A549 (cell line): Measurements from ENCODE around the gene PHF21B. TPM values are rescaled to one million over a fixed set of nuclear protein-coding genes. Genes with fewer than 3 reads are reported as not detected.

Experiments
- ATAC-seq, 2 experiments: fragments of 200-7000 bp in 1 of 2; fragments of >200 bp in 1 of 2; cut with Nextera tagmentation in 1 of 2; cut with Tn5 transposase in 1 of 2; 3 replicates each; pipeline versions ENCODE4 v1.8.0 to v1.9.1; 2018 to 2020; ENCODE audit warnings: mild to moderate bottlenecking in 1 of 2, moderate library complexity in 1 of 2
- CTCF ChIA-PET: fragments of 300-600 bp; sonication (Branson Sonifier 250); formaldehyde crosslinking; extraction: SDS; loops from one replicate; lab custom pipeline; 2021; ENCODE audit warnings: antibody characterized with exemption, inconsistent platforms; lab: Yijun Ruan, JAX
- POLR2A ChIA-PET: fragments of 350-600 bp; formaldehyde crosslinking; extraction: SDS; loops from one replicate; lab custom pipeline; 2021; ENCODE audit warnings: antibody characterized with exemption, inconsistent platforms; lab: Yijun Ruan, JAX
- DNase-seq, 2 experiments: peaks; one replicate each; pipeline versions ENCODE4 v3.0.0 to v3.0.0-alpha.2; 2011 to 2016; ENCODE audit warnings: low read depth in 1 of 2, low spot score in 1 of 2
- FAIRE-seq: peaks from 2 replicates; lab custom pipeline; 2011; peaks lifted over from hg19 to GRCh38; lab: Jason Lieb, UNC
- H3K27ac ChIP-seq, 2 experiments: fragments of >200 bp; sonication (Bioruptor Twin); formaldehyde crosslinking; 3 replicates each; pipeline ENCODE4 v1.5.1; 2016 to 2017
- H3K4me1 ChIP-seq: fragments of >200 bp; sonication (Bioruptor Twin); formaldehyde crosslinking; 3 replicates; pipeline ENCODE4 v1.6.1; 2016
- H3K4me2 ChIP-seq: fragments of >200 bp; sonication (Bioruptor Twin); formaldehyde crosslinking; 3 replicates; pipeline ENCODE4 v1.6.1; 2016
- H3K4me3 ChIP-seq: fragments of >200 bp; sonication (Bioruptor Twin); formaldehyde crosslinking; 3 replicates; pipeline ENCODE4 v1.5.1; 2016
- H3K9me3 ChIP-seq: fragments of >200 bp; sonication (Bioruptor Twin); formaldehyde crosslinking; 3 replicates; pipeline ENCODE4 v1.6.1; 2016
- CBX8 ChIP-seq: fragments of 200-600 bp; sonication (generic); IDR thresholded peaks from 2 replicates; pipeline ENCODE4 v1.6.1; 2016
- CEBPB ChIP-seq, 2 experiments: fragments of >200 bp in 1 of 2; sonication (Bioruptor Twin) in 1 of 2; formaldehyde crosslinking in 1 of 2; IDR thresholded peaks; 2 replicates each; pipeline ENCODE4 v1.6.1; 2012 to 2016
- EHF ChIP-seq: fragments of 250-450 bp; sonication (Bioruptor Pico); IDR thresholded peaks from 2 replicates; pipeline ENCODE4 v1.5.0; 2020; ENCODE audit warnings: mild to moderate bottlenecking
- ESRRA ChIP-seq: fragments of 150-350 bp; IDR thresholded peaks from 2 replicates; pipeline ENCODE4 v1.6.1; 2014; ENCODE audit warnings: mild to moderate bottlenecking, low read length, borderline replicate concordance
- FOXS1 ChIP-seq: fragments of 250-450 bp; sonication (Bioruptor Pico); IDR thresholded peaks from 2 replicates; pipeline ENCODE4 v1.5.0; 2020; ENCODE audit warnings: mild to moderate bottlenecking, moderate library complexity
- HDAC2 ChIP-seq: fragments of 200-600 bp; sonication (generic); IDR thresholded peaks from 2 replicates; pipeline ENCODE4 v1.6.1; 2016
- HEYL ChIP-seq: fragments of 250-450 bp; sonication (Bioruptor Pico); IDR thresholded peaks from 2 replicates; pipeline ENCODE4 v1.8.0; 2021; ENCODE audit warnings: mild to moderate bottlenecking, moderate library complexity
- HOXB5 ChIP-seq: fragments of 250-450 bp; sonication (Bioruptor Pico); IDR thresholded peaks from 2 replicates; pipeline ENCODE4 v1.5.0; 2020; ENCODE audit warnings: mild to moderate bottlenecking, moderate library complexity
- MAFK ChIP-seq: fragments of 450-650 bp; IDR thresholded peaks from 2 replicates; pipeline ENCODE4 v1.6.1; 2014; ENCODE audit not compliant: partially characterized antibody
- MAX ChIP-seq: IDR thresholded peaks from 2 replicates; pipeline ENCODE4 v1.6.1; 2012
- NFE2L2 ChIP-seq: fragments of 150-350 bp; conservative IDR thresholded peaks from 2 replicates; pipeline ENCODE4 v1.6.1; 2014; ENCODE audit warnings: low read length
- NPAS2 ChIP-seq: fragments of 250-450 bp; sonication (Bioruptor Pico); IDR thresholded peaks from 2 replicates; pipeline ENCODE4 v1.8.0; 2022; ENCODE audit warnings: mild to moderate bottlenecking, moderate library complexity, borderline replicate concordance
- PHF8 ChIP-seq: fragments of 200-600 bp; sonication (generic); IDR thresholded peaks from 2 replicates; pipeline ENCODE4 v1.6.1; 2016; ENCODE audit warnings: low read depth, mild to moderate bottlenecking, antibody characterized with exemption, moderate library complexity, borderline replicate concordance
- POLR2AphosphoS2 ChIP-seq: conservative IDR thresholded peaks from 2 replicates; pipeline ENCODE4 v1.6.1; 2012; ENCODE audit warnings: low read length, improper control_type of control experiment, inconsistent platforms
- RARB ChIP-seq: fragments of 250-450 bp; sonication (Bioruptor Pico); IDR thresholded peaks from 2 replicates; pipeline ENCODE4 v1.8.0; 2021; ENCODE audit warnings: mild to moderate bottlenecking, moderate library complexity
- RCOR1 ChIP-seq: fragments of 150-350 bp; IDR thresholded peaks from 2 replicates; pipeline ENCODE4 v1.6.1; 2014; ENCODE audit warnings: antibody characterized with exemption, low read length, low read depth
- RNF2 ChIP-seq: fragments of 200-600 bp; sonication (generic); IDR thresholded peaks from 2 replicates; pipeline ENCODE4 v1.6.1; 2016; ENCODE audit warnings: low read depth, mild to moderate bottlenecking, antibody characterized with exemption, moderate library complexity, borderline replicate concordance
- SMC3 ChIP-seq: fragments of >200 bp; sonication (Bioruptor Twin); formaldehyde crosslinking; IDR thresholded peaks from 3 replicates; pipeline ENCODE4 v1.6.1; 2018; ENCODE audit warnings: inconsistent platforms
- TFCP2L1 ChIP-seq: fragments of 250-450 bp; sonication (Bioruptor Pico); IDR thresholded peaks from 2 replicates; pipeline ENCODE4 v1.5.0; 2021; ENCODE audit warnings: mild to moderate bottlenecking
- TP53 ChIP-seq: fragments of 250-450 bp; sonication (Bioruptor Pico); IDR thresholded peaks from 2 replicates; pipeline ENCODE4 v1.5.0; 2021; ENCODE audit warnings: mild to moderate bottlenecking, moderate library complexity
- ZC3H11A ChIP-seq: fragments of 450-650 bp; IDR thresholded peaks from 2 replicates; pipeline ENCODE4 v1.6.1; 2014; ENCODE audit warnings: antibody characterized with exemption, mild to moderate bottlenecking
- ZFP36 ChIP-seq: fragments of 450-650 bp; IDR thresholded peaks from 2 replicates; pipeline ENCODE4 v1.6.1; 2014; ENCODE audit warnings: borderline replicate concordance; ENCODE audit not compliant: partially characterized antibody
- ZSCAN20 ChIP-seq: fragments of 250-450 bp; sonication (Bioruptor Pico); IDR thresholded peaks from 2 replicates; pipeline ENCODE4 v1.8.0; 2022; ENCODE audit warnings: mild to moderate bottlenecking, moderate library complexity
- WGBS: methylation state at CpG from one replicate; pipeline ENCODE4 v1.1.6; 2017; ENCODE audit errors: missing lambda C conversion rate; 5-methylcytosine and 5-hydroxymethylcytosine counted together
- polyA plus RNA-seq, 4 experiments: library from polyadenylated mRNA; depleted of rRNA in 3 of 4; stranded (reverse); fragments of >200 nt; fragmentation: RNase III in 1 of 4; extraction: RNeasy Plus Mini Kit Qiagen cat#74134 plus additional on column Dnase treatment in 1 of 4; gene quantifications; 2 replicates in 3 of 4; 3 replicates in 1 of 4; pipeline ENCODE4 v1.2.3, GENCODE V29; 2011 to 2017
- TF ChIP-seq, protein P1 (sequence below): fragments of >200 bp; sonication (Bioruptor Twin); formaldehyde crosslinking; IDR thresholded peaks from 3 replicates; pipeline ENCODE4 v1.6.1; 2016
- TF ChIP-seq, protein P2 (sequence below): fragments of 150-350 bp; IDR thresholded peaks from 2 replicates; pipeline ENCODE4 v1.6.1; 2014; ENCODE audit warnings: low read depth, mild to moderate bottlenecking, low read length
- TF ChIP-seq, protein P3 (sequence below): fragments of 450-650 bp; IDR thresholded peaks from 2 replicates; pipeline ENCODE4 v1.6.1; 2014; ENCODE audit warnings: antibody characterized with exemption

The PHF21B gene
- polyA plus RNA-seq, 2 of the 4 experiments (the other 2 are of a cell fraction): 0.50 to 0.70 TPM

GRCh38 chr22:44951510-44951816 is 58.3 kb downstream of the PHF21B start (continued):
- TF ChIP-seq, protein P1, sequence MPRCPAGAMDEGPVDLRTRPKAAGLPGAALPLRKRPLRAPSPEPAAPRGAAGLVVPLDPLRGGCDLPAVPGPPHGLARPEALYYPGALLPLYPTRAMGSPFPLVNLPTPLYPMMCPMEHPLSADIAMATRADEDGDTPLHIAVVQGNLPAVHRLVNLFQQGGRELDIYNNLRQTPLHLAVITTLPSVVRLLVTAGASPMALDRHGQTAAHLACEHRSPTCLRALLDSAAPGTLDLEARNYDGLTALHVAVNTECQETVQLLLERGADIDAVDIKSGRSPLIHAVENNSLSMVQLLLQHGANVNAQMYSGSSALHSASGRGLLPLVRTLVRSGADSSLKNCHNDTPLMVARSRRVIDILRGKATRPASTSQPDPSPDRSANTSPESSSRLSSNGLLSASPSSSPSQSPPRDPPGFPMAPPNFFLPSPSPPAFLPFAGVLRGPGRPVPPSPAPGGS: no peak
- TF ChIP-seq FOXS1 (no peak), HOXB5 (CRISPR knock-in tag) (no peak), HDAC2 (no peak), TFCP2L1 (CRISPR knock-in tag) (no peak)
- TF ChIP-seq, all 56 proteins: peak for 0

DNA sequence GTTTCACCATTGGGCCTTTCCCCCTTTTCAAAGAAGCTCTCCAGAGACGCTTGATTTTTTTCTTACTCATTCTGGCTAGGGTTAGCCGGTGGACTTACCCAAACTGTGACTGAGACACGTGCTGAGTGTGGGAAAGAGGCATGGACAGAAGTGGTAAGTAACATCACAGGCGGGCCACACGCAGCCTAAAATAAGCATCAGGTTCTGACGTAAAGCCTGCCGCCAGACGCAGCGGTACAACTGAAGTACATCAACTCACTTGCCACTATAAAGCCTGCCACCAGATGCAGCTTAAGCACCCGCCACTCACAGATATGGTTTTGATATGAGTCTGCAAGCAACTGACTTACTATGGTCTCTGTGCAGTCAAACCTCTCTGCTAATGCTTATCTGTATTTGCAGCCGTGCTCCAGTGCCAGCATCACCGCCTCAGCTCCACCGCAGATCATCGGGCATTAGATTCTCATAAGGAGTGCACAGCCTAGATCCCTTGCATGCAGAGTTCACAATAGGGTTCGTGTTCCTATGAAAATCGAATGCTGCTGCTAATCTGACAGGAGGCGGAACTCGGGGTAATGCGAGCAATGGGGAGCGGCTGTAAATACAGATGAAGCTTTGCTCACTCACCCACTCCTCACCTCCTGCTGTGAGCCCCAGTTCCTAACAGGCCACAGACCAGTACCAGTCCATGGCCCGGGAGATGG is 58.8 kb downstream of the PHF21B start:
- no peaks in the 10 kb centered on the region for H3K4me1 ChIP-seq
- WGBS: 75% methylated on average over 19 of the region's 21 CpGs
- no peaks in the 10 kb centered on the region for H3K9me3 ChIP-seq
- TF ChIP-seq NPAS2 (CRISPR knock-in tag): no peak
- no peak for TF ChIP-seq CBX8
- TF ChIP-seq ZFP36: no peak
- TF ChIP-seq NFE2L2: no peak
- no peak overlapping the region for H3K27ac ChIP-seq
- ChIA-PET CTCF (no interaction called here), POLR2A (no interaction called here)
- no peak for ATAC-seq
- FAIRE-seq: no peak
- H3K4me3 ChIP-seq: no peak overlapping the region
- no peak overlapping the region for H3K4me2 ChIP-seq
- DNase-seq: no peak

DNA sequence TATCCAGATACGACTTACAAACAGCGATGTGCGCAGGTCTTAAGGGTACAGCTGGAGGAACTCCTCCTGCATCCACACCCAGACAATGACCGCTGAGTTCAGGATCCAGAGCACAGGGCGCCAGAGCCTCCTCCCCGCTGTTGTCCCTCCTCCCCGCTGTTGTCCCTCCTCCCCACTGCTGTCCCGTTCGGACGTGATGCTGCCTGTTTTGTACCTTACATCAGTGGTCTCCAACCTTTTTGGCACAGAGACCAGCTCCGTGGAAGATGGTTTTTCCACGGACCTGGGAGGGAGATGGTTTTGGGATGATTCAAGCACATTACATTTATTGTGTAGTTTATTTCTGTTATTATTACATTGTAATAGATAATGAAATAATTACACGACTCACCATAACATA is 62.0 kb downstream of the PHF21B start:
- ChIA-PET POLR2A (no interaction called here), CTCF (interaction anchor here (0.9 kb wide), 1 partner anchor 127 kb away, joined by 3 read pairs; no protein-coding TSS in a partner anchor)
- 84% methylated on average over 13 of the region's 13 CpGs for WGBS
- TF ChIP-seq RCOR1 (no peak), FOXS1 (no peak), HEYL (CRISPR knock-in tag) (no peak), TFCP2L1 (CRISPR knock-in tag) (no peak), RARB (no peak), NPAS2 (CRISPR knock-in tag) (no peak), SMC3 (no peak), ZSCAN20 (CRISPR knock-in tag) (no peak), HDAC2 (no peak), POLR2AphosphoS2 (no peak), RNF2 (no peak)
- TF ChIP-seq, protein P2, sequence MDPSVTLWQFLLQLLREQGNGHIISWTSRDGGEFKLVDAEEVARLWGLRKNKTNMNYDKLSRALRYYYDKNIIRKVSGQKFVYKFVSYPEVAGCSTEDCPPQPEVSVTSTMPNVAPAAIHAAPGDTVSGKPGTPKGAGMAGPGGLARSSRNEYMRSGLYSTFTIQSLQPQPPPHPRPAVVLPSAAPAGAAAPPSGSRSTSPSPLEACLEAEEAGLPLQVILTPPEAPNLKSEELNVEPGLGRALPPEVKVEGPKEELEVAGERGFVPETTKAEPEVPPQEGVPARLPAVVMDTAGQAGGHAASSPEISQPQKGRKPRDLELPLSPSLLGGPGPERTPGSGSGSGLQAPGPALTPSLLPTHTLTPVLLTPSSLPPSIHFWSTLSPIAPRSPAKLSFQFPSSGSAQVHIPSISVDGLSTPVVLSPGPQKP: no peak
- Histone ChIP-seq H3K4me3 (no peak overlapping the region), H3K9me3 (no peaks in the 10 kb centered on the region), H3K4me1 (no peaks in the 10 kb centered on the region), H3K4me2 (no peak overlapping the region), H3K27ac (no peak overlapping the region)
- no peak for FAIRE-seq
- DNase-seq: no peak
- ATAC-seq: no peak

GRCh38 chr22:44947049-44947448 is 62.8 kb downstream of the PHF21B start:
- Histone ChIP-seq H3K27ac (no peak overlapping the region), H3K4me1 (no peaks in the 10 kb centered on the region), H3K4me3 (no peak overlapping the region), H3K9me3 (no peaks in the 10 kb centered on the region), H3K4me2 (no peak overlapping the region)
- ATAC-seq (no peak), DNase-seq (no peak), FAIRE-seq (no peak)
- TF ChIP-seq ESRRA (no peak), CEBPB (IDR thresholded peaks at IDR 0.05) (no peak), HDAC2 (no peak), PHF8 (no peak), NFE2L2 (no peak), TP53 (CRISPR knock-in tag) (no peak), EHF (CRISPR knock-in tag) (no peak), ZC3H11A (no peak), HEYL (CRISPR knock-in tag) (no peak), SMC3 (no peak), MAFK (no peak), MAX (no peak)
- TF ChIP-seq, protein P3, sequence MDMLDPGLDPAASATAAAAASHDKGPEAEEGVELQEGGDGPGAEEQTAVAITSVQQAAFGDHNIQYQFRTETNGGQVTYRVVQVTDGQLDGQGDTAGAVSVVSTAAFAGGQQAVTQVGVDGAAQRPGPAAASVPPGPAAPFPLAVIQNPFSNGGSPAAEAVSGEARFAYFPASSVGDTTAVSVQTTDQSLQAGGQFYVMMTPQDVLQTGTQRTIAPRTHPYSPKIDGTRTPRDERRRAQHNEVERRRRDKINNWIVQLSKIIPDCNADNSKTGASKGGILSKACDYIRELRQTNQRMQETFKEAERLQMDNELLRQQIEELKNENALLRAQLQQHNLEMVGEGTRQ: no peak
- ChIA-PET POLR2A (no interaction called here), CTCF (interaction anchor here (0.9 kb wide), 1 partner anchor 126 kb away, joined by 3 read pairs; no protein-coding TSS in a partner anchor)
- 76% methylated on average over 4 of the region's 11 CpGs for WGBS
